HL-60 (cell line): ENCODE data around the gene UNC5C.

ENCODE experiments used
- DNase-seq, 2 experiments: peaks; one replicate each; pipeline ENCODE4 v3.0.0-alpha.2; 2010 to 2020; ENCODE audit warnings: low read depth in 1 of 2, low spot score in 1 of 2
- H3K27ac ChIP-seq: fragments of 250-450 bp; sonication (Bioruptor Pico); replicated peaks from 2 replicates; pipeline ENCODE4 v1.5.1; 2020; ENCODE audit warnings: mild to moderate bottlenecking, moderate library complexity
- H3K27me3 ChIP-seq: fragments of 250-450 bp; sonication (Bioruptor Pico); 2 replicates; pipeline ENCODE4 v1.5.1; 2021; ENCODE audit warnings: mild to moderate bottlenecking, moderate library complexity; ENCODE audit not compliant: insufficient read depth, poor library complexity, severe bottlenecking
- H3K4me3 ChIP-seq: replicated peaks from 2 replicates; pipeline ENCODE4 v1.5.1; 2011; ENCODE audit warnings: mild to moderate bottlenecking, control low read depth, low read length; ENCODE audit not compliant: insufficient read depth
- GABPA ChIP-seq: IDR thresholded peaks from 2 replicates; pipeline ENCODE4 v1.6.1; 2012; ENCODE audit warnings: low read depth
- POLR2AphosphoS5 ChIP-seq: IDR thresholded peaks from 2 replicates; pipeline ENCODE4 v1.6.1; 2012; ENCODE audit warnings: low read depth
- SPI1 ChIP-seq: IDR thresholded peaks from 2 replicates; pipeline ENCODE4 v1.6.1; 2012; ENCODE audit warnings: low read depth, mild to moderate bottlenecking, borderline replicate concordance
- TF ChIP-seq, protein P1 (sequence below): IDR thresholded peaks from 2 replicates; pipeline ENCODE4 v1.6.1; 2012; ENCODE audit warnings: low read depth; ENCODE audit not compliant: insufficient replicate concordance
- TF ChIP-seq, protein P2 (sequence below): IDR thresholded peaks from one replicate; pipeline ENCODE4 v1.5.1; 2011; ENCODE audit warnings: low read length, control low read depth, inconsistent platforms; ENCODE audit not compliant: insufficient read depth

UNC5C gene

DNA sequence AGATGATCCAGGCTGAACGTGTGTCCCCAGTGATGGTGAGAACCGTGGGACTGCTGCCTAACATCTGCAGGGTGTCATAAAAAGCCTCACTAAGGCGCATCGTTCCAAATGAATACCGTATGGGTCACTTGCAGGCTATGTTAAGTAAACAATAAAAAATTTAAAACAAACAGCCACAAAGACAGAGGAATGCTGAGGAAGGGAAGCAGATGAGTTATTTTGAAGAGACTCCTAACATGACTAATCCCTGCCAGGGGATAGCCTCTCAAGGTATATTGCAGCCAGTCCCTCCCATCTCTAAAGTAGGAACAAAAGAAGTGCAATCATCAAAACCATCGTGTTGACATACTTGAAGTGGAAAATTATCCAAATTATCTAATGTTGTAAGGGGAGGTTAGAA lies 83.8 kb downstream of the UNC5C start:
- TF ChIP-seq, protein P1, sequence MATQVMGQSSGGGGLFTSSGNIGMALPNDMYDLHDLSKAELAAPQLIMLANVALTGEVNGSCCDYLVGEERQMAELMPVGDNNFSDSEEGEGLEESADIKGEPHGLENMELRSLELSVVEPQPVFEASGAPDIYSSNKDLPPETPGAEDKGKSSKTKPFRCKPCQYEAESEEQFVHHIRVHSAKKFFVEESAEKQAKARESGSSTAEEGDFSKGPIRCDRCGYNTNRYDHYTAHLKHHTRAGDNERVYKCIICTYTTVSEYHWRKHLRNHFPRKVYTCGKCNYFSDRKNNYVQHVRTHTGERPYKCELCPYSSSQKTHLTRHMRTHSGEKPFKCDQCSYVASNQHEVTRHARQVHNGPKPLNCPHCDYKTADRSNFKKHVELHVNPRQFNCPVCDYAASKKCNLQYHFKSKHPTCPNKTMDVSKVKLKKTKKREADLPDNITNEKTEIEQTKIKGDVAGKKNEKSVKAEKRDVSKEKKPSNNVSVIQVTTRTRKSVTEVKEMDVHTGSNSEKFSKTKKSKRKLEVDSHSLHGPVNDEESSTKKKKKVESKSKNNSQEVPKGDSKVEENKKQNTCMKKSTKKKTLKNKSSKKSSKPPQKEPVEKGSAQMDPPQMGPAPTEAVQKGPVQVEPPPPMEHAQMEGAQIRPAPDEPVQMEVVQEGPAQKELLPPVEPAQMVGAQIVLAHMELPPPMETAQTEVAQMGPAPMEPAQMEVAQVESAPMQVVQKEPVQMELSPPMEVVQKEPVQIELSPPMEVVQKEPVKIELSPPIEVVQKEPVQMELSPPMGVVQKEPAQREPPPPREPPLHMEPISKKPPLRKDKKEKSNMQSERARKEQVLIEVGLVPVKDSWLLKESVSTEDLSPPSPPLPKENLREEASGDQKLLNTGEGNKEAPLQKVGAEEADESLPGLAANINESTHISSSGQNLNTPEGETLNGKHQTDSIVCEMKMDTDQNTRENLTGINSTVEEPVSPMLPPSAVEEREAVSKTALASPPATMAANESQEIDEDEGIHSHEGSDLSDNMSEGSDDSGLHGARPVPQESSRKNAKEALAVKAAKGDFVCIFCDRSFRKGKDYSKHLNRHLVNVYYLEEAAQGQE: no peak
- TF ChIP-seq SPI1 (no peak), POLR2AphosphoS5 (no peak), GABPA (no peak)
- TF ChIP-seq, protein P2, sequence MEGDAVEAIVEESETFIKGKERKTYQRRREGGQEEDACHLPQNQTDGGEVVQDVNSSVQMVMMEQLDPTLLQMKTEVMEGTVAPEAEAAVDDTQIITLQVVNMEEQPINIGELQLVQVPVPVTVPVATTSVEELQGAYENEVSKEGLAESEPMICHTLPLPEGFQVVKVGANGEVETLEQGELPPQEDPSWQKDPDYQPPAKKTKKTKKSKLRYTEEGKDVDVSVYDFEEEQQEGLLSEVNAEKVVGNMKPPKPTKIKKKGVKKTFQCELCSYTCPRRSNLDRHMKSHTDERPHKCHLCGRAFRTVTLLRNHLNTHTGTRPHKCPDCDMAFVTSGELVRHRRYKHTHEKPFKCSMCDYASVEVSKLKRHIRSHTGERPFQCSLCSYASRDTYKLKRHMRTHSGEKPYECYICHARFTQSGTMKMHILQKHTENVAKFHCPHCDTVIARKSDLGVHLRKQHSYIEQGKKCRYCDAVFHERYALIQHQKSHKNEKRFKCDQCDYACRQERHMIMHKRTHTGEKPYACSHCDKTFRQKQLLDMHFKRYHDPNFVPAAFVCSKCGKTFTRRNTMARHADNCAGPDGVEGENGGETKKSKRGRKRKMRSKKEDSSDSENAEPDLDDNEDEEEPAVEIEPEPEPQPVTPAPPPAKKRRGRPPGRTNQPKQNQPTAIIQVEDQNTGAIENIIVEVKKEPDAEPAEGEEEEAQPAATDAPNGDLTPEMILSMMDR: no peak
- Histone ChIP-seq H3K4me3 (no peak overlapping the region), H3K27ac (no peak overlapping the region), H3K27me3 (no peaks in the 10 kb centered on the region)
- DNase-seq: no peak

DNA sequence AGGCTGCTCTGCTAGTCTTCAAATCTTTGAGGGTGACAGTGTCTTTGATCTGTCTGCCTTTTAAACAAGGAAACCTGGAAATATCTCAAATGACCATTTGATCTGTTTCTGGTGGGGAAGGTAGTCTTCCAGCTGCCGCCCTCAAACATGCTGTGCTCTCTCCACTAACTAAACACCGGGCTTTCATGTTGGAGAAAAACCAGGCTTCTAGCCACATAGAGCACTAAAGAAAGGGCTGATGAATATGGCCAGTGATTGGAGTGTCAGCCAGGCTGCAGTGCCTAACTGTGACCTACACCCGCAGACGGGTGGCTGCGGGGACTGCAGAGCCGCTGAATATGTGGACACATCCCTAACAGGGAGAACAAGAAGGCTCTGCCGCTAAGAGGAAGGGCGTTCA lies 85.9 kb downstream of the UNC5C start:
- Histone ChIP-seq H3K4me3 (no peak overlapping the region), H3K27me3 (no peaks in the 10 kb centered on the region), H3K27ac (no peak overlapping the region)
- no peak for DNase-seq
- no peak for TF ChIP-seq POLR2AphosphoS5
- TF ChIP-seq, protein P1: no peak
- TF ChIP-seq, protein P2: no peak
- no peak for TF ChIP-seq GABPA
- TF ChIP-seq SPI1: no peak

DNA sequence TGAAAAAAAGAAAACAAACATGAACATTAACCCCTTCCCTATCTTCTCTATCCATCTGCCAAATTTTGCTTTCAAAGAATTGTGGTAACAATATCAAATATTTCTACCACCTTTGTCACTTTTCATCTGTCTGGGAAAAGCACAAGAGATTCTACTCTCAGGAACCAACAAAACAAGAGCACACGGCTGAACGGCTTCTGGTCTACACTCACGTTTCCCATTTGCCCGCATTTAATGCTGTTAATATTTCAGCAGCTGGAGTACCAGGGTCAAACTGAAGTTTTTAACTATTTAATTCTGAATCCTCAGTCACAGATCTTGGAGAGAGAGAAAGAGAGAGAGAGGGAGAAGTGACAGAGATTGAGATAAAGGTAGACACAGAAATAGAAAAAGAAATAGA lies 91.4 kb downstream of the UNC5C start:
- no peak for DNase-seq
- Histone ChIP-seq H3K27me3 (no peaks in the 10 kb centered on the region), H3K4me3 (no peak overlapping the region), H3K27ac (no peak overlapping the region)
- TF ChIP-seq GABPA (no peak), POLR2AphosphoS5 (no peak), SPI1 (no peak)
- TF ChIP-seq, protein P1: no peak
- TF ChIP-seq, protein P2: no peak
